H1 (cell line): ENCODE measurements around the gene FOXO6. TPM values are rescaled to one million over a fixed set of nuclear protein-coding genes. Genes with fewer than 3 reads are reported as not detected.

Experiments
- CTCF ChIA-PET: fragments of 300-600 bp; sonication (Branson Sonifier 250); formaldehyde crosslinking; loops from one replicate; lab custom pipeline; 2021; ENCODE audit not compliant: partially characterized antibody; lab: Charles Lee
- POLR2A ChIA-PET: fragments of 300-600 bp; sonication (Branson Sonifier 250); formaldehyde crosslinking; loops from one replicate; lab custom pipeline; 2021; ENCODE audit warnings: inconsistent platforms; ENCODE audit not compliant: partially characterized antibody; lab: Charles Lee
- DNase-seq, 2 experiments: peaks; one replicate each; pipeline versions ENCODE4 v3.0.0 to v3.0.0-alpha.2; 2010 to 2022; ENCODE audit warnings: low spot score in 2 of 2, low read depth in 1 of 2, mixed read lengths in 1 of 2
- FAIRE-seq: peaks from 2 replicates; lab custom pipeline; 2011; peaks lifted over from hg19 to GRCh38; lab: Jason Lieb, UNC
- H2AFZ ChIP-seq: 2 replicates; pipeline ENCODE4 v1.8.1; 2012; ENCODE audit warnings: low read length, inconsistent platforms
- H2AK5ac ChIP-seq: 2 replicates; pipeline ENCODE4 v1.6.1; 2013; ENCODE audit warnings: low read depth, low read length
- H2BK120ac ChIP-seq: replicated peaks from 2 replicates; pipeline ENCODE3; 2013; ENCODE audit warnings: low read depth, low read length, inconsistent platforms
- H2BK12ac ChIP-seq: 2 replicates; pipeline ENCODE4 v1.6.1; 2013; ENCODE audit warnings: low read depth, low read length
- H2BK15ac ChIP-seq: 2 replicates; pipeline ENCODE4 v1.6.1; 2013; ENCODE audit warnings: low read length
- H2BK20ac ChIP-seq: 2 replicates; pipeline ENCODE4 v1.6.1; 2013; ENCODE audit warnings: low read length
- H2BK5ac ChIP-seq: 2 replicates; pipeline ENCODE4 v1.6.1; 2013; ENCODE audit warnings: low read depth, low read length
- H3K14ac ChIP-seq: 2 replicates; pipeline ENCODE4 v1.6.1; 2013; ENCODE audit warnings: inconsistent platforms; ENCODE audit not compliant: insufficient read length
- H3K18ac ChIP-seq: 2 replicates; pipeline ENCODE4 v1.6.1; 2013; ENCODE audit warnings: low read length; ENCODE audit errors: extremely low read depth
- H3K23ac ChIP-seq: 2 replicates; pipeline ENCODE4 v1.6.1; 2013; ENCODE audit warnings: inconsistent platforms; ENCODE audit not compliant: insufficient read length
- H3K23me2 ChIP-seq: 2 replicates; pipeline ENCODE4 v1.6.1; 2013; ENCODE audit warnings: low read depth, low read length
- H3K27ac ChIP-seq: 2 replicates; pipeline ENCODE4 v1.6.1; 2011; ENCODE audit warnings: low read depth, low read length, inconsistent platforms
- H3K27me3 ChIP-seq, 4 experiments: replicated peaks in 1 of 4; 1 replicate in 1 of 4; 2 replicates in 3 of 4; pipeline versions ENCODE4 v1.6.1 to v1.8.1; 2011 to 2013; ENCODE audit warnings: low read length in 3 of 4, mild to moderate bottlenecking in 3 of 4, inconsistent platforms in 2 of 4, mixed read lengths in 2 of 4, moderate library complexity in 1 of 4; ENCODE audit not compliant: control insufficient read depth in 3 of 4, insufficient read depth in 3 of 4; ENCODE audit errors: extremely low read depth in 1 of 4
- H3K36me3 ChIP-seq, 4 experiments: 2 replicates each; pipeline versions ENCODE4 v1.6.1 to v1.8.1; 2011 to 2013; ENCODE audit warnings: mild to moderate bottlenecking in 4 of 4, low read length in 3 of 4, moderate library complexity in 2 of 4, control low read depth in 1 of 4, inconsistent platforms in 1 of 4; ENCODE audit not compliant: insufficient read depth in 4 of 4, control insufficient read depth in 2 of 4
- H3K4ac ChIP-seq: replicated peaks from 2 replicates; pipeline ENCODE3; 2013; ENCODE audit warnings: low read length, low read depth, mixed read lengths, inconsistent platforms; ENCODE audit not compliant: insufficient read length
- H3K4me1 ChIP-seq, 4 experiments: replicated peaks in 1 of 4; 1 replicate in 1 of 4; 2 replicates in 3 of 4; pipeline versions ENCODE4 v1.6.1 to v1.8.1; 2011 to 2013; ENCODE audit warnings: low read length in 3 of 4, inconsistent platforms in 2 of 4, mixed read lengths in 1 of 4; ENCODE audit not compliant: insufficient read depth in 4 of 4, control insufficient read depth in 3 of 4
- H3K4me2 ChIP-seq, 2 experiments: 2 replicates each; pipeline versions ENCODE4 v1.6.1 to v1.8.1; 2011 to 2013; ENCODE audit warnings: low read depth in 2 of 2, low read length in 2 of 2, control low read depth in 1 of 2, inconsistent platforms in 1 of 2, mild to moderate bottlenecking in 1 of 2; ENCODE audit not compliant: insufficient read depth in 1 of 2
- H3K4me3 ChIP-seq, 4 experiments: fragments of 200-600, 300-600 bp in 1 of 4; sonication (generic), shearing (Covaris generic), sonication (Bioruptor Twin) in 1 of 4; 2 replicates each; pipeline versions ENCODE4 v1.5.1 to v1.8.1; 2011 to 2016; ENCODE audit warnings: low read length in 4 of 4, low read depth in 3 of 4, control low read depth in 2 of 4, inconsistent platforms in 2 of 4, mild to moderate bottlenecking in 2 of 4, mixed read lengths in 1 of 4, moderate library complexity in 1 of 4; ENCODE audit not compliant: insufficient read depth in 2 of 4; ENCODE audit errors: extremely low read depth in 1 of 4
- H3K56ac ChIP-seq: replicated peaks from 2 replicates; pipeline ENCODE3; 2013; ENCODE audit warnings: low read depth, mild to moderate bottlenecking, mixed read lengths, low read length, inconsistent platforms; ENCODE audit not compliant: insufficient read length
- H3K79me1 ChIP-seq: 2 replicates; pipeline ENCODE4 v1.6.1; 2013; ENCODE audit warnings: low read depth, low read length, control low read depth
- H3K79me2 ChIP-seq, 2 experiments: 2 replicates each; pipeline versions ENCODE4 v1.6.1 to v1.8.1; 2012 to 2013; ENCODE audit warnings: low read length in 2 of 2, mild to moderate bottlenecking in 2 of 2, inconsistent platforms in 1 of 2; ENCODE audit not compliant: insufficient read depth in 2 of 2, control insufficient read depth in 1 of 2
- H3K9ac ChIP-seq, 4 experiments: replicated peaks in 1 of 4; 1 replicate in 1 of 4; 2 replicates in 3 of 4; pipeline versions ENCODE4 v1.6.1 to v1.8.1; 2011 to 2013; ENCODE audit warnings: low read depth in 3 of 4, low read length in 3 of 4, control low read depth in 2 of 4, mild to moderate bottlenecking in 2 of 4, moderate library complexity in 2 of 4, inconsistent platforms in 1 of 4; ENCODE audit errors: extremely low read depth in 1 of 4
- H3K9me3 ChIP-seq, 2 experiments: 2 replicates each; pipeline versions ENCODE4 v1.6.1 to v1.8.1; 2012 to 2013; ENCODE audit warnings: mild to moderate bottlenecking in 2 of 2, moderate library complexity in 2 of 2, control low read depth in 1 of 2, inconsistent platforms in 1 of 2, low read depth in 1 of 2, low read length in 1 of 2, mixed read lengths in 1 of 2; ENCODE audit not compliant: insufficient read depth in 2 of 2
- H4K20me1 ChIP-seq, 2 experiments: replicated peaks in 1 of 2; 2 replicates each; pipeline versions ENCODE3 to v1.8.1; 2011 to 2013; ENCODE audit warnings: inconsistent platforms in 2 of 2, low read length in 2 of 2, mild to moderate bottlenecking in 1 of 2; ENCODE audit not compliant: insufficient read depth in 2 of 2, control insufficient read depth in 1 of 2
- H4K5ac ChIP-seq: 2 replicates; pipeline ENCODE4 v1.6.1; 2013; ENCODE audit warnings: low read length, low read depth, mixed read lengths, inconsistent platforms; ENCODE audit not compliant: insufficient read length
- H4K8ac ChIP-seq: 2 replicates; pipeline ENCODE4 v1.8.0; 2013; ENCODE audit warnings: mild to moderate bottlenecking, moderate library complexity, low read length, inconsistent platforms; ENCODE audit not compliant: insufficient read depth; ENCODE audit errors: extremely low read depth
- H4K91ac ChIP-seq: replicated peaks from 2 replicates; pipeline ENCODE3; 2013; ENCODE audit warnings: low read length, mixed read lengths, inconsistent platforms; ENCODE audit not compliant: insufficient read length
- BCL11A ChIP-seq, 2 experiments: IDR thresholded peaks; one replicate each; pipeline ENCODE4 v1.6.1; 2011; ENCODE audit warnings: low read depth in 2 of 2, low read length in 2 of 2, mild to moderate bottlenecking in 2 of 2
- CEBPB ChIP-seq: IDR thresholded peaks from 2 replicates; pipeline ENCODE4 v1.6.1; 2012; ENCODE audit warnings: low read depth, low read length
- KDM1A ChIP-seq: fragments of 200-600, 300-600 bp; sonication (generic); IDR thresholded peaks from 2 replicates; pipeline ENCODE4 v1.7.1; 2016; ENCODE audit warnings: mild to moderate bottlenecking, low read length, borderline replicate concordance
- KDM5A ChIP-seq: fragments of 200-600 bp; IDR thresholded peaks from 2 replicates; pipeline ENCODE4 v1.7.1; 2012; ENCODE audit warnings: mild to moderate bottlenecking, low read length, inconsistent platforms, mixed read lengths
- POLR2A ChIP-seq, 2 experiments: IDR thresholded peaks; 1 replicate in 1 of 2; 2 replicates in 1 of 2; pipeline ENCODE4 v1.6.1; 2011; ENCODE audit warnings: low read depth in 2 of 2, low read length in 2 of 2, mild to moderate bottlenecking in 2 of 2; ENCODE audit errors: control extremely low read depth in 1 of 2
- RAD21 ChIP-seq, 2 experiments: IDR thresholded peaks in 1 of 2; conservative IDR thresholded peaks in 1 of 2; 2 replicates each; pipeline ENCODE4 v1.6.1; 2011; ENCODE audit warnings: low read depth in 2 of 2, low read length in 2 of 2, improper control_type of control experiment in 1 of 2, inconsistent platforms in 1 of 2, mild to moderate bottlenecking in 1 of 2, moderate library complexity in 1 of 2
- SAP30 ChIP-seq: fragments of 300-600 bp; sonication (generic); IDR thresholded peaks from 2 replicates; pipeline ENCODE4 v1.7.1; 2012; ENCODE audit warnings: low read length, moderate library complexity, mild to moderate bottlenecking, inconsistent platforms; ENCODE audit not compliant: insufficient read depth, insufficient replicate concordance
- WGBS, 2 experiments: shearing (Covaris generic) in 1 of 2; methylation state at CpG; one replicate each; pipeline versions ENCODE4 v1.1.6 to v1.1.7; 2013 to 2015; ENCODE audit warnings: low lambda C conversion rate in 2 of 2, mixed read lengths in 2 of 2, inconsistent platforms in 1 of 2, low coverage in 1 of 2, missing lambda C conversion rate in 1 of 2; ENCODE audit not compliant: insufficient replicate concordance in 2 of 2, insufficient coverage in 1 of 2, insufficient read length in 1 of 2; ENCODE audit errors: extremely low coverage in 1 of 2, missing lambda C conversion rate in 1 of 2; 5-methylcytosine and 5-hydroxymethylcytosine counted together
- polyA plus RNA-seq, 7 experiments: library from polyadenylated mRNA; depleted of rRNA in 3 of 7; stranded (reverse) in 5 of 7; unstranded in 2 of 7; fragments of >200 nt in 5 of 7; fragments of 200-250 nt in 2 of 7; gene quantifications; 1 replicate in 5 of 7; 2 replicates in 1 of 7; 4 replicates in 1 of 7; pipeline versions ENCODE4 v1.2.1 to v1.2.3, GENCODE V29; 2011 to 2013; ENCODE audit warnings: missing spikeins in 2 of 7, mixed read lengths in 2 of 7
- total RNA-seq: library from RNA; stranded (reverse); fragmentation: NEBNext Ultra II Directional; extraction: Animal tissue kit (Norgen Biotek cat#: 25700); gene quantifications from 2 replicates; pipeline ENCODE4 v1.2.1, GENCODE V29; 2021

Gene FOXO6
- total and polyA plus RNA-seq, 2 of the 8 experiments (the other 6 are each of a cell fraction or from before 2014, with no cell fraction given) = 0.59 to 3.0 TPM

DNA sequence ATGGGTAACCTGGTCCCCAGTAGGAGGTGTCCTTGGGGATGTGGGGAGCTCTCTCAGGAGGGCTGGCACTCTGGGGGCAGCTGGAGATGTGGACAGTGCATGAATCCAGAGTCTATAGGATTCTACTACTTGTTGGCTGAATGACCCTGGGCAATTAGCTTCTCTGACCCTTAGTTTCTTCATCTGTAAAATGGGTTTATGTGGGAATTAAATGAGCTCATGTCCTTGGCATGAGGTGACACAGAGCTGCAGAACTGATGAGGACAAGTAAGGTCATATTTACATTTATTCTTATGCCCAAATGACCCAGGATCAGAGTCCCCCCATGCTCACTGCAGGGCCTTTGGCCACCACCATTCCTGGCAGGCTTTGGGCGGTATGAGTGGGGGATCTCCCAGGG lies 29.3 kb downstream of the FOXO6 start:
- Histone ChIP-seq H3K23me2 (no peaks in the 10 kb centered on the region; the same call in 1 of the 2 replicates), H3K36me3 (no peaks in the 10 kb centered on the region), H4K91ac (no peak overlapping the region), H2BK5ac (no peak overlapping the region), H2BK15ac (no peak overlapping the region), H3K18ac (no peak overlapping the region), H2BK20ac (no peak overlapping the region), H3K27me3 (peaks cover 0 to 7% (median 0%) of the 10 kb centered on the region in 4 experiments; a peak in 4 of 7 replicates), H2AK5ac (no peak overlapping the region), H3K4me3 (no peak overlapping the region), H2BK12ac (no peak overlapping the region), H3K56ac (no peak overlapping the region), H3K27ac (no peak overlapping the region), H3K4me2 (no peak overlapping the region), H3K79me1 (no peaks in the 10 kb centered on the region), H3K4ac (no peak overlapping the region), H4K8ac (no peak overlapping the region), H3K79me2 (no peaks in the 10 kb centered on the region), H3K23ac (no peak overlapping the region), H4K20me1 (peaks cover 0 to 2% of the 10 kb centered on the region in 2 experiments), H4K5ac (no peak overlapping the region), H2BK120ac (no peak overlapping the region), H3K14ac (no peak overlapping the region), H3K4me1 (peaks cover 10 to 41% (median 28%) of the 10 kb centered on the region in 4 experiments), H3K9me3 (no peaks in the 10 kb centered on the region), H2AFZ (no peak overlapping the region), H3K9ac (no peak overlapping the region)
- no peak for FAIRE-seq
- DNase-seq = no peak
- CTCF ChIA-PET = interaction anchor here (0.7 to 15.4 kb wide), 12 partner anchors 9 to 43 kb away, joined by 3 to 173 read pairs (median 4); partner anchors contain the start of gene FOXO6
- whole genome bisulfite sequencing, 2 experiments = 92% methylated on average over 1 of the region's 1 CpG; no CpG with 5 or more reads in 1 of the 2 experiments
- POLR2A ChIA-PET = interaction anchor here (1.2 to 1.5 kb wide), 2 partner anchors 20 to 22 kb away, joined by 3 read pairs; no protein-coding TSS in a partner anchor
- TF ChIP-seq CEBPB (no peak), RAD21 (IDR thresholded peaks at IDR 0.05 in 1 of 2, conservative IDR thresholded peaks at IDR 0.05 in 1 of 2; ENCODE audit: low read depth in 2 of 2, low read length in 2 of 2) (no peak), BCL11A (IDR thresholded peaks at IDR 0.05; ENCODE audit: low read depth in 2 of 2, low read length in 2 of 2) (no peak), SAP30 (no peak), POLR2A (IDR thresholded peaks at IDR 0.05; ENCODE audit: control extremely low read depth in 1 of 2, low read depth in 2 of 2, low read length in 2 of 2) (no peak), KDM1A (no peak), KDM5A (no peak)
